Lung (tissue), 12 donors: ENCODE measurements around the gene SIDT2. TPM values are rescaled to one million over a fixed set of nuclear protein-coding genes. Genes with fewer than 3 reads are reported as not detected.
A peak's percentile ranks its signal among the peaks of the same experiment; 100 is the strongest.

ENCODE experiments used
- ATAC-seq: fragments of 200-7000 bp; cut with Tn5 transposase; one replicate; pipeline ENCODE4 v1.9.1; 2020; ENCODE audit warnings: moderate number of reproducible peaks; ENCODE audit not compliant: insufficient read depth, low FRiP score
- DNase-seq, 3 donors: peaks; one replicate each; pipeline ENCODE4 v3.0.0-alpha.2; 2013 to 2017
- H3K27ac ChIP-seq, 2 donors: one replicate each; pipeline ENCODE4 v1.5.1; 2013; ENCODE audit warnings: mild to moderate bottlenecking in 2 of 2, moderate library complexity in 2 of 2, control low read depth in 1 of 2, inconsistent platforms in 1 of 2, low read depth in 1 of 2, low read length in 1 of 2
- H3K27me3 ChIP-seq, 3 donors: one replicate each; pipeline ENCODE4 v1.5.1; 2013; ENCODE audit warnings: low read length in 2 of 3; ENCODE audit not compliant: control insufficient read depth in 3 of 3, insufficient read depth in 3 of 3
- H3K36me3 ChIP-seq, 4 donors: one replicate each; pipeline ENCODE4 v1.5.1; 2013; ENCODE audit warnings: low read length in 4 of 4, mild to moderate bottlenecking in 1 of 4, moderate library complexity in 1 of 4; ENCODE audit not compliant: control insufficient read depth in 4 of 4, insufficient read depth in 4 of 4
- H3K4me1 ChIP-seq, 5 donors: one replicate each; pipeline ENCODE4 v1.5.1; 2013; ENCODE audit warnings: low read length in 5 of 5, mild to moderate bottlenecking in 2 of 5, moderate library complexity in 1 of 5; ENCODE audit not compliant: control insufficient read depth in 5 of 5, insufficient read depth in 5 of 5
- H3K4me3 ChIP-seq: one replicate; pipeline ENCODE4 v1.5.1; 2013; ENCODE audit warnings: mild to moderate bottlenecking, control low read depth, moderate library complexity
- H3K9ac ChIP-seq, 2 donors: one replicate each; pipeline ENCODE4 v1.5.1; 2013; ENCODE audit warnings: low read length in 2 of 2, control low read depth in 1 of 2; ENCODE audit not compliant: insufficient read depth in 1 of 2
- H3K9me3 ChIP-seq, 4 donors: one replicate each; pipeline ENCODE4 v1.5.1; 2013; ENCODE audit warnings: low read length in 3 of 4, mild to moderate bottlenecking in 1 of 4, moderate library complexity in 1 of 4; ENCODE audit not compliant: control insufficient read depth in 4 of 4, insufficient read depth in 3 of 4
- CTCF ChIP-seq: IDR thresholded peaks from 2 replicates; pipeline ENCODE4 v1.5.1; 2012; ENCODE audit warnings: mild to moderate bottlenecking; ENCODE audit errors: control extremely low read depth, extremely low read depth
- WGBS, 2 donors: extraction: QIAGEN DNeasy Blood & Tissue Kit; methylation state at CpG; one replicate each; pipeline ENCODE4 v1.1.7; 2013; 5-methylcytosine and 5-hydroxymethylcytosine counted together
- polyA plus RNA-seq, 2 donors: library from polyadenylated mRNA; stranded (reverse); fragments of 200-250 nt; gene quantifications; one replicate each; pipeline ENCODE4 v1.2.1, GENCODE V29; 2013
- total RNA-seq, 2 donors: library from RNA; depleted of rRNA in 1 of 2; stranded (reverse); fragments of >200 nt in 1 of 2; gene quantifications; one replicate each; pipeline ENCODE4 v1.2.1, GENCODE V29; 2014 to 2021
- donor health status: control.
- donor health status: control.
- donor health status: Bipolar disorder and iron deficiency.
- donor health status: healthy.
- donor health status: DM: yes; HTN: yes; CAD: no.

The SIDT2 gene
- total and polyA plus RNA-seq, 4 donors = 25.4 to 84.8 (median 38.4) TPM

- Histone ChIP-seq H3K27me3 (no peaks in the 10 kb centered on the region), H3K9ac (no peak overlapping the region), H3K4me1 (peaks cover 0 to 20% (median 6%) of the 10 kb centered on the region in 5 donors), H3K4me3 (no peak overlapping the region), H3K27ac (peak overlapping the region; percentile 3 to 61), H3K9me3 (no peaks in the 10 kb centered on the region), H3K36me3 (peaks cover 19 to 53% (median 30%) of the 10 kb centered on the region in 4 donors)
- peak; percentile 12 for ATAC-seq
- TF ChIP-seq CTCF = no peak
- DNase-seq = peak in 1 of 3 donors; percentile 2
- 80 to 89% methylated on average over 11 of the region's 11 CpGs for WGBS, 2 donors
These were observed 38.9 kb downstream of the SIDT2 start for GRCh38 chr11:117217141-117218084.

GRCh38 chr11:117218133-117218915 is 39.8 kb downstream of the SIDT2 start:
- Histone ChIP-seq H3K9ac (no peak overlapping the region), H3K36me3 (peaks cover 20 to 58% (median 30%) of the 10 kb centered on the region in 4 donors), H3K27ac (peak overlapping the region in 1 of 2 donors; percentile 61), H3K27me3 (no peaks in the 10 kb centered on the region), H3K4me3 (no peak overlapping the region), H3K4me1 (peaks cover 0 to 20% (median 6%) of the 10 kb centered on the region in 5 donors), H3K9me3 (no peaks in the 10 kb centered on the region)
- DNase-seq = peak in 2 of 3 donors; percentile 10 to 42
- no peak for ATAC-seq
- 73 to 82% methylated on average over 15 of the region's 15 CpGs for WGBS, 2 donors
- no peak for TF ChIP-seq CTCF

GRCh38 chr11:117219001-117219400 is 40.5 kb downstream of the SIDT2 start:
- peak in 1 of 3 donors; percentile 4 for DNase-seq

More at GRCh38 chr11:117219001-117219400, 40.5 kb downstream of the SIDT2 start:
- Histone ChIP-seq H3K27me3 (no peaks in the 10 kb centered on the region), H3K9me3 (no peaks in the 10 kb centered on the region), H3K4me3 (no peak overlapping the region), H3K36me3 (peaks cover 24 to 64% (median 34%) of the 10 kb centered on the region in 4 donors), H3K4me1 (peaks cover 0 to 20% (median 6%) of the 10 kb centered on the region in 5 donors), H3K27ac (peak overlapping the region in 1 of 2 donors; percentile 21), H3K9ac (no peak overlapping the region)
- no peak for ATAC-seq
- WGBS, 2 donors = 92 to 94% methylated on average over 9 of the region's 9 CpGs
- no peak for TF ChIP-seq CTCF
